ENCODE data around the gene MATN1.

DNA sequence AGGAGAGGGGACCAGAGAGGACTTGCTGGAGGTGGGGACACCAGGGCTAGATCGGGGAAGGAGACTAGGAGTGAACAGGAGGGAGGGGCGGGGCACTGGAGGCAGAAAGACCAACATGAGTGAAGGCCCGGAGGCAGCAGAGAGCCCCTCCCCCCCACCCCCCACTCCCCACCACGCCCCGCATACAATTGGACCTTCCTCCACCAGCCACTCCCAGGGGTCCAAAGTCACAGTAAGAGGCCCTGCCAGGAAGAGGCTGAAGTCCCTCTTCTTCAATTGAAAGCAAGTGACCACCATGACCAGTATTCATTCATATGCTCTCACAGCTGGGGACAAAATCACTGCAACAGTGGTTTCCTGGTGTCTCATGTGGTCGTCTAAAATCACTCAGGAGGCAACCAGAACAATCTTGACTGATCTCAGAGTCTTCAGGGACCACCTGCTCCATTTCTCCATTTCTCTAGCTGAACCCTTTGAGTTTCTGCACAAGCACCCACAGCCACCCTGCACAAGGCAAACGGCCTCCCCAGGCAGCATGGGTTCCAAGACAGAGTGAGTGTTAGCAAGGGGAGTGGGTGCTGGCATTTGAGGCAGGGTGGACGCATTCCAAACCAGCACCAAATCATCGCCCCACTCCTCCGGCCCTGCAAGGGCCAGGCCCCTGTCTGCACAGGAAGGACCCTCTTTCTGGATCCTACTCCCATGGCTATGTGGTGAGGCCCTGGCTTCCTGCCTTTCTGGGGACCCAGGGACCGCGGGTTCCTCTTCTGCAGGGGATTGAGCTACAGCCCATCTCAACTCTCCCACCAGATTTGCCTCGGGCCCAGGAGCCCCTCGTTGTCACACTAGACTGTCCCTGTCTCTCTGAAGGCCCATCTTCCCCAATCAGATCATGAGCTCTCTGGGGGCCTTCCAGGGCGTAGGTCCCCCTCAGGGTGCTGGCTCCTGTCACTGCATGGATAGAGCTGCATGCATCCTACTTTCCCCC is 17.2 kb upstream of the MATN1 start:
- TF ChIP-seq EP300 (IDR thresholded peaks at IDR 0.05) (no peak), POLR2A (IDR thresholded peaks at IDR 0.05) (no peak), POLR2AphosphoS5 (IDR thresholded peaks at IDR 0.05) (no peak)
- TF ChIP-seq, protein P1, sequence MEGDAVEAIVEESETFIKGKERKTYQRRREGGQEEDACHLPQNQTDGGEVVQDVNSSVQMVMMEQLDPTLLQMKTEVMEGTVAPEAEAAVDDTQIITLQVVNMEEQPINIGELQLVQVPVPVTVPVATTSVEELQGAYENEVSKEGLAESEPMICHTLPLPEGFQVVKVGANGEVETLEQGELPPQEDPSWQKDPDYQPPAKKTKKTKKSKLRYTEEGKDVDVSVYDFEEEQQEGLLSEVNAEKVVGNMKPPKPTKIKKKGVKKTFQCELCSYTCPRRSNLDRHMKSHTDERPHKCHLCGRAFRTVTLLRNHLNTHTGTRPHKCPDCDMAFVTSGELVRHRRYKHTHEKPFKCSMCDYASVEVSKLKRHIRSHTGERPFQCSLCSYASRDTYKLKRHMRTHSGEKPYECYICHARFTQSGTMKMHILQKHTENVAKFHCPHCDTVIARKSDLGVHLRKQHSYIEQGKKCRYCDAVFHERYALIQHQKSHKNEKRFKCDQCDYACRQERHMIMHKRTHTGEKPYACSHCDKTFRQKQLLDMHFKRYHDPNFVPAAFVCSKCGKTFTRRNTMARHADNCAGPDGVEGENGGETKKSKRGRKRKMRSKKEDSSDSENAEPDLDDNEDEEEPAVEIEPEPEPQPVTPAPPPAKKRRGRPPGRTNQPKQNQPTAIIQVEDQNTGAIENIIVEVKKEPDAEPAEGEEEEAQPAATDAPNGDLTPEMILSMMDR (IDR thresholded peaks at IDR 0.05): no peak

Measured in suprapubic skin (tissue), 4 donors.